8988T (cell line): Measurements from ENCODE around the gene AP2M1.
A peak's percentile ranks its signal among the peaks of the same experiment; 100 is the strongest.

ENCODE experiments used
- DNase-seq: peaks from one replicate; pipeline ENCODE4 v3.0.0; 2011

The AP2M1 gene

GRCh38 chr3:184183679-184184078 is 9.0 kb downstream of the AP2M1 start:
- DNase-seq, result no peak

- no peak for DNase-seq
Observed at GRCh38 chr3:184184546-184185230, 10.0 kb downstream of the AP2M1 start.

DNA sequence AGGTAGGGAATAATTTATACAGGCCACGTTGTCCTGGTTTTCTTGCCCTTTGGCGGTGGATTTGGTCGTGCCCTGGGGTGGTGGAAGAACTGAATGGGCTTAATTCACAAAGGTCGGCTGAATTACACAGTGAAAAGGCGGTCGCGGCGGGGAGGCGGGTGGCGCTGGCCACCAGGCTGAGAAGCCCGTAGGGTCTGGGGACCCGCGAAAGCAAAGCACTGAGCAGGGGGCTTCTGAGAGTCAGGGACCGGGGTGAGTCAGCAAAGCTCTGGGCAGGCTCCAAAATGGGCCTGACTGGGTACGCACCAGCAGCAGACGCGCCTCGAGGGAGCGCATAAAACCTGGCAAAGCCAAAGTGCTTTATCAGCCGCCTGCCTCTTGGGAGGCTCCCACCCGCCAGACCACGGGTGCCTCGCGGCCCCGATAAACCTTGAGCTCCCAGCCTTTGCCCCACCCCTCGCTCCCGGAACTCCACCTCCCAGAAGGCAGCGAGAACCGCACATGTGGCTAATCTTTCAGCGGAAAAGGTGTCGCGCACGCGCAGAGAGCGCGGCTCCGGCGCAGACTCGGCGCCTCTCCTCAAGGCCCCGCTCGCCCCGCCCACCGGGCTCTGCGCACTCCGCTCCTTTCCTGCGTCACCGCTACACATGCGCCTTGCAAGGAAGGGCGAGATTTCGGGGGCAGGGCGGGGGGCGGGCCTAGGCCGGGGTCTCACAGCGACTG is 11.0 kb downstream of the AP2M1 start:
- DNase-seq, result peak; percentile 98

DNA sequence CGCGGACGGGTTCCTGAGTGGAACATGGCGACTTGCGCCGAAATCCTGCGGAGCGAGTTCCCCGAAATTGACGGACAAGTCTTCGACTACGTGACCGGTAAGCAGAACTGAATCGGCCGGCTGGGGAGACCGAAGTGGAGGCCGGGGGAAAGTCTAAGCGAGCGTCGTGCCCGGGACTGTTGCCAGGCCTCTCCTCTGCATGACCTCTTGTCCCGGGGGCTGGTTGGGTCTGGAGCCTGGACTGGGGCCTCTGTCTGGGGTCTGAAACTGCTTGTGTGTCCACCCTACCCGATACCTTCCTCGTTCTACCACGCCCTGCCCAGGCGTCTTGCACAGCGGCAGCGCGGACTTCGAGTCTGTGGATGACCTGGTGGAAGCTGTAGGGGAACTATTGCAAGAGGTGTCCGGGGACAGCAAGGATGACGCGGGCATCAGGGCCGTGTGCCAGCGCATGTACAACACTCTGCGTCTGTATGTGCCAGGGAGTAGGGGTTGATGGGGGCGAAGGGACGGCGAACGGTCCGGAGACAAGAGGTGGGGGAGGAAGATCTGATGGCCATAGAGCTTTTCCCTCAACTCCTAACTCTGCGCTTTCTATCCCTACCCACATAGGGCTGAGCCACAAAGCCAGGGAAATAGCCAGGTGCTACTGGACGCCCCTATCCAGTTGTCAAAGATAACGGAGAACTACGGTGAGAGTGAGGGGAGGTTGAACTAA is 11.7 kb downstream of the AP2M1 start, which contains the start of gene ABCF3:
TSS of gene ABCF3 (plus strand) at position 16 of the 718 bp plus-strand sequence. CDS start at position 25, 9 bp downstream.
- no peak for DNase-seq

DNA sequence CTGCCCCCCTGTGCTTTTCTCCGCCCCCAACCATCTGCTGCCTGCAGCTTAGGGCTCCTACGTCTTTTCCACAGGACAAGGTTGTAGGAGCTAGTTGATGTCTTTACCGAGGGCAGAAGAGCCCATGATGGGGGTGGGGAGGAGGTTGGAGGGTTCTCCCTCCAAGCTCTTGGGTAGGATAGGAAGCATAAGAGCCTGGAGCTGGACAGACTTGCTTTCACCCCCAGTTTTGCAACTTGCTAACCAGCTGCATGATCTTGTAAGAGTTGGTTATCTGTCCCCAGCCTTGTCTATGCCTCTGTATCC is 12.2 kb downstream of the AP2M1 start:
- DNase-seq, result no peak

- DNase-seq, result peak; percentile 24
Observed at GRCh38 chr3:184188080-184188479, 13.4 kb downstream of the AP2M1 start.

DNA sequence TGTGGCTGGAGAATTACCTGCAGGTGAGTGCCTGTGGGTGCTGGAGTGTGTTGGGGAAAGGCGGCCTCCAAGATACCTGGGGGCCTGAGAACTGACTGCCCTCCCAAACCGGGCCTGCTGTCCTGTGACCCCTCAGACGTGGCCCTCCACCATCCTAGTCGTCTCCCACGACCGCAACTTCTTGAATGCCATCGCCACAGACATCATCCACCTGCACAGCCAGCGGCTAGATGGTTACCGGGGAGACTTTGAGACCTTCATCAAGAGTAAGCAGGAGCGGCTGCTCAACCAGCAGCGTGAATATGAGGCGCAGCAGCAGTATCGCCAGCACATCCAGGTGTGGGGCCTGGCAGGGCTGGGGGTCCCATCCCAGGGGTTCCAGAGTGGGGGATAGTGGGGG is 14.8 kb downstream of the AP2M1 start:
- DNase-seq, result peak; percentile 17

DNA sequence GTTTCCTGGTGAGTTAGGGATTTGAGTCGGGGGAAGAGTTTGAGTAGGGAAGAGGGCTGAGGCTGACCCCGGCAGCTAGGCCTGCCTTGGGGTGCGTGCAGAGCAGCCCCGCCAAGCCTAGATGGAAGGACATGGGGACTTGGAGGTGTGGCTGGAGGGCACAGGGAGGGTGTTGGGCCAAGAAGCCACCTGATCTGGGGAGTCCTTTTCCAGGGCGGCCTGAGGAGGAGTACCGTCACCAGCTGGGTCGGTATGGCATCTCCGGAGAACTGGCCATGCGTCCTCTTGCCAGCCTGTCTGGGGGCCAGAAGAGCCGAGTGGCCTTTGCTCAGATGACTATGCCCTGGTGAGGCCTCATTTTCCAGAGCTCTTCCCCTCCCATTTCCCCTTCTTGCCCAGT is 18.2 kb downstream of the AP2M1 start:
- peak; percentile 17 for DNase-seq

GRCh38 chr3:184193991-184194539 is 19.4 kb downstream of the AP2M1 start:
- no peak for DNase-seq

DNA sequence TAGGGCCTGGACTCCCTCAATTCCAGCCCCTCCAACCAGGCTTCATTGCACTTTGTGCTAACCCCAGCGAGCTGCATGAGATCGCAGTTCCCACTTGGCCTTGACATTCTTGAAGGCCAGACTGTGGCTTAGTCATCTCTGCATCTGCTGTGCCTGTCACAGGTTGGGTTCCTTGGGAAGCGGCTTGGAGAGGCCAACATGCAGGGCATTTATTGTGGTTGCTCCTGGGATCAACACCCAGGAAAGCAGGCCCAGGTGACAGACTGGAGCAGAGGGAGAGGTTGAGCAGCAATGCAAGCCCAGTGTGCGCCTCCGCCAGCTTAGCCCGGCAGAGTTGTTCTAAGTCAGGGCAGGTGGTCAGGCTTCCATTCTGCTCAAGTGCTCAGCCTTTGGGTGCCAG is 21.9 kb downstream of the AP2M1 start:
- no peak for DNase-seq

DNA sequence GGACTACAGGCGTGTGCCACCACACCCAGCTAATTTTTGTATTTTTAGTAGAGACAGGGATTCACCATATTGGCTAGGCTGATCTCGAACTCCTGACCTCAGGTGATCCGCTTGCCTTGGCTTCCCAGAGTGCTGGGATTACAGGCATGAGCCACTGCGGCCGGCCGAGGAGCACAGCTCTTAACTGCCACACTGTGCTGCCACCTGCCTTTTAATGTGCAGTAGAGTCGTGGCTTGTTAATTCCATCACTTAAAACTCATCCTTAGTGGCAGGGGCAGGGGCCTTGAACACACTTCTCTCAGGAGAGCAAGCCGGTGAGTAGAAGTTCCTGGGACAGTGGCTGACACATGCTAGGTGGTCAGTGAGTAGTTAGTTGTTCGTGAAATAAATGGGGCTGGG is 23.9 kb downstream of the AP2M1 start:
- DNase-seq, result no peak

- no peak for DNase-seq
Observed at GRCh38 chr3:184200825-184201224, 26.2 kb downstream of the AP2M1 start.

GRCh38 chr3:184203526-184203925 is 28.9 kb downstream of the AP2M1 start:
- no peak for DNase-seq

- no peak for DNase-seq
Observed at GRCh38 chr3:184209146-184209923, 34.7 kb downstream of the AP2M1 start.

DNA sequence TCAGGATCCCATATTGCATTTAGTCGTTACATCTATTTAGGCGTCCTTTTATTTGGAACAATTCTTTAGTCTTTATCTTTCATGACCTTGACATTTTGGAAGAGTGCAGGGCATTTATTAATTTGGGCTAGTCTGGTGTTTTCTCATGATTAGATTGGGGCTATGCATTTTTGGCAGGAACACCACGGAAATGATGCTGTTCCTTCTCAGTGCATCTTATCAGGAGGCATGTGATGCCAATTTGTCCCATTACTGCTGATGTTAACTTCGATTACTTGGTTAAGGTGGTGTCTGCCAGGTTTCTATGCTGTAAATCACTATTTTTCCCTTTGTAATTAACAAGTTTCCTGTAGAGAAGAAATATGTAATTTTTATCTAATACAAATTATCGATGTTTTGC is 36.6 kb downstream of the AP2M1 start:
- no peak for DNase-seq

DNA sequence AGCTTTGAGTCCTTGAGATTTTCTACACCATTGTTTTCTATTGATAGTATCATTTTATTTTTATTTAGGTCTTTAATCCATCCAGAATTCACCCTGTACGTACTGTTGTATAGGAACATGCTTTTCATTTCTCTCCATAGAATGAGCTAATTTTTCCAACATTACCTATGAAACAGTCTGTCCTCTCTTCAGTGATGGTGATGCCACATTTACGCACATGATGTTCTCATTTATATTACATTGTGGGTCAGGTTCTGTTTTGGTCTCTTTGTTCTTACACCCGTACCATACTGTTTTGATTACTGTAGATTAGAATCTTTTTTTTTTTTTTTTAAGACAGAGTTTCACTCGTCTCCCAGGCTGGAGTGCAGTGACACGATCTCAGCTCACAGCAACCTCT is 37.1 kb downstream of the AP2M1 start:
- no peak for DNase-seq

- DNase-seq, result no peak
Observed at GRCh38 chr3:184218814-184219213, 44.2 kb downstream of the AP2M1 start.

DNA sequence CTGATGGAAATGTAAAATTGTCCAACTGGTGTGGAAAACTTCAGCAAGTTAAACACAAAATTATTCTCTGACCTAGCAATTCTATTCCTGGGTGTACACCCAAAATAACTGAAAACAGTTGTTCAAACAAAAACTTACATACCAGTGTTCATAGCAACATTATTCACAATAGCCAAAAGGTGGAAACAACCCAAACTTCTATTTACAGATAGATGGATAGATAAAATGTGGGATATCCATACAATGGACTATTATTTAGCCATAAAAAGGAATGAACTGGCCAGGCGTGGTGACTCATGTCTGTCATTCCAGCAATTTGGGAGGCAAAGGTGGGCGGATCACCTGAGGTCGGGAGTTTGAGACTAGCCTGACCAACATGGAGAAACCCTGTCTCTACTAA is 47.9 kb downstream of the AP2M1 start:
- no peak for DNase-seq

DNA sequence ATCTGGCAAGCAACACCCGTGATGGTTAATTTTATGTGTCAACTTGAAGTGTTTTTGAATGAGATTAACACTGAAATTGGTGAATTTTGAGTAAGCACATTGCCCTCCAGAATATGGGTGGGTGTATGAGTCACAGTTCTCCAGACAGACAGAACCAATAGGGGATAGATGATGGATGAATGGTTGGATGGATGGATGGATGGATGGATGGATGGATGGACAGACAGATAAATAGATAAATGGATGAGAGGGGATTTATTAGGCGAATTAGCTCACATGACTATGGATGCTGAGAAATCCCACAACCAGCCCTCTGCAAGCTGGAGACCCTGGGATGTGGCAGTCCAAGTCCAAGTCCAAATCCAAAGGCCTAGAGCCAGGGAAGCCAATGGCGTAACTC is 49.3 kb downstream of the AP2M1 start:
- DNase-seq, result no peak

- peak; percentile 92 for DNase-seq
Observed at GRCh38 chr3:184227481-184227935, 52.9 kb downstream of the AP2M1 start.

- peak; percentile 77 for DNase-seq
Observed at GRCh38 chr3:184228376-184229137, 53.9 kb downstream of the AP2M1 start.
